Activated CD8-positive, alpha-beta memory T cell treated with anti-CD3 and anti-CD28 coated beads, Interleukin-2, amount 50 U/mL, for 1 hour (primary cell): ENCODE data around the gene SNTA1.
"Not testable (repeated sequence)": the region's sequence is repeated elsewhere in the genome, so short reads cannot be mapped to it uniquely, and the experiment has no call there.

Experiments used
- DNase-seq: peaks from one replicate; pipeline ENCODE4 v3.0.0-alpha.2; 2020; ENCODE audit errors: extremely low read depth

Gene SNTA1

GRCh38 chr20:33431797-33432381 lies 11.7 kb downstream of the SNTA1 start:
- DNase-seq, result no peak

- not testable (repeated sequence) for DNase-seq
Measured at GRCh38 chr20:33423875-33424274, 19.7 kb downstream of the SNTA1 start.

DNA sequence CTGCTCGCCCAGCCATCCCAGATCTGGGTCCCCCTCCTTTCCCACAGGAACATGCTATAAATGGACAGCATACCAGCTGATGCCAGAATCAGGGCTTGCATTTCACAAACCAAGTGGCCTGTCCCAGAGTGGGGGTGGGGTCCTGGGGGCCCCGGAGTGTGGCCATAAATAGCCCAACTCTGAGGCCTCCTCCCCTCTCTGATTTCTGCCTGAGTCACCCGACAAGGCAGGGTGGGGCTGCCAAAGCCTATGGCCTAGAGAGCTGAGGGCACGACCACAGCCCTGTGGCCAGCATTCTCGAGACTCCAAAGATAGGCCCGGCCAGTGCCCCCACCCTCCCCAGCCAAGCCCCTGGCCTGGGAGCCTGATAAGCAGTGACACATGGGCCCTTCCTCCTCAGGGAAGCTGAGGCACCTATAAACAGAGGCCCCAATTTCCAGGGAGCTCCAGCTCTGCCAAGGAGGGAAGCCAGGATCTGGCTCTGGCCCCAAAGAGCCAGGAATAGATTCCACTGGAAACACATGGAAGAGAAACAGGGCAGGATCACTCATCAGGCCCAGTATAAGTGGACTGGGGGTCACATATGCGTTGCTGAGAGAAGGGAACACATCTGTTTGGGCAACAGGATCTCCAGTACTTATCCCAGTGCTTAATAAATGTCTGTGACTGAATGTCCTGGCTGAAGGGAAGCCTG lies 20.3 kb downstream of the SNTA1 start:
- no peak for DNase-seq

GRCh38 chr20:33419140-33419974 lies 24.2 kb downstream of the SNTA1 start:
- no peak for DNase-seq

DNA sequence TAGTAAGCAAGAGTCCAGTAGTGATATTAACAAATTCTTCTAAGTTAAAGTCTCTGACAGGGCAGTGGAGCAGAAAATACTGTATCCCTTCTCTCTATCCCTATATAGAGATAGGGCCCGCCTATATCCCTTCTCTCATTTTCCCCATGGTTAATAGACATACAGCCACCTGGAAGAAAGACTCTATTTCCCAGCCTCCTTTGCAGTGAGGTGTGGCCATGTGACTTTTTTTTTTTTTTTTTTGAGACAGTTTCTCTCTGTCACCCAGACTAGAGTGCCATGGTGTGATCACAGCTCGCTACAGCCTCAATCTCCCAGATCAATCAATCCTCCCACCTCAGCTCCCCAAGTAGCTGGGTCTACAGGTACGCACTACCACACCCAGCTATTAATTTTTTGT lies 25.5 kb downstream of the SNTA1 start:
- DNase-seq, result no peak

- DNase-seq, result no peak
Measured at GRCh38 chr20:33415948-33416347, 27.6 kb downstream of the SNTA1 start.

- no peak for DNase-seq
Measured at GRCh38 chr20:33412484-33412838, 31.1 kb downstream of the SNTA1 start.

DNA sequence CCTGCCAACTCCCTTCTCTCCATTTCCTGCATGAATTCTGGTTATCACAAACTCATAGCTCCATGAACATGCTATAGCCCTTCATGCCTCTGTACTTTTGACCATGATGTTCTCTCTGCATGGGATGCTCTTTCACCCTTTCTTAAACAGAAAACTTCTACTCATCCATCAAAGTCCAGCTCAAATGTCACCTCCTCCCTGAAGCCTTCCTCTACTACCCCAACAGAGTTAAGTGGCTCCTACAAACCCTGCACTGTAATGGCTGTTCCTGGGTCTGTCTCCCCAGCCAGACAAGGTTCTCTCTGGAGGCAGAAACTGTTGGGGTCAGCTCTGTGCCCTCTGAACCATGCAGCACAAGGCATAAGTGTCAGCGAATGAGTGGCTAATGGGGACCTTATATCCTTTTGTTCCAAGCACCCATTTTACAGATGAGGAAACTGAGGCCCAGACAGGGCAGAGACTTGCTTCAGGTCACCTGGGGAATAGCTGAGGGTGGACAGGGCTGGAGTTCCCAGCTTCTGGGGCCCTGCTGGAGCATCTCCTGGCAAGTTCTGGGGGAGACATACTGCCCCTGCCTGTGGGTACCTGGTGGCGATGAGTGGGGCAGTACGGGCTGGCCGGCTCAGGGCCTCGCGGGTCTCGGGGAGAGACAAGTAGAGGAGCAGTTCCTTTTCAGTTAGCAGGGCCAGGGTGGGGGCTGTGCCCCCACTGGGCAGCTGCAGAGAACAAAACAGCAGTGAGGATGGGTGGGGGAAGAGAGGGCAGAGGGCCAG lies 31.7 kb downstream of the SNTA1 start:
- no peak for DNase-seq

DNA sequence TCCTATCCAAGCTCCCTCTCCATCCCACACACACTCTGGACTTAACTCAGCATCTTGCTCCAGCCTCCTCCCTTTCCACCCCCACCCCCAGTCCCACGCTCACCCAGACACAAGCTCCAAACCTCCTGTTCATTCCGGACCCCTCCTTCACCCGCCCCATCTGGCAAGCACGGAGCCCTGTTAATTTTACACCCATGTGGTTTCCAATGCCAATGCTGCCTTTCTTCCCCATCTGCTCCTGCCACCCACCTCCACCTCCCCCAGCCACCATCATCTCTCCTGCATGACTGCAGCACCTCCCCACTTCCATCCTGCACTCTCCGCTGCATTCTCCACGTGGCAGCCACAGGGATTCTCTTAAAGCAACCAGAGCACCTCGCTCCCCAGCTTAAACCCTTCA lies 32.3 kb downstream of the SNTA1 start:
- no peak for DNase-seq

GRCh38 chr20:33410081-33410742 lies 33.4 kb downstream of the SNTA1 start:
- DNase-seq, result no peak

- no peak for DNase-seq
Measured at GRCh38 chr20:33408716-33409654, 34.6 kb downstream of the SNTA1 start.

- DNase-seq, result no peak
Measured at GRCh38 chr20:33408313-33408712, 35.2 kb downstream of the SNTA1 start.

DNA sequence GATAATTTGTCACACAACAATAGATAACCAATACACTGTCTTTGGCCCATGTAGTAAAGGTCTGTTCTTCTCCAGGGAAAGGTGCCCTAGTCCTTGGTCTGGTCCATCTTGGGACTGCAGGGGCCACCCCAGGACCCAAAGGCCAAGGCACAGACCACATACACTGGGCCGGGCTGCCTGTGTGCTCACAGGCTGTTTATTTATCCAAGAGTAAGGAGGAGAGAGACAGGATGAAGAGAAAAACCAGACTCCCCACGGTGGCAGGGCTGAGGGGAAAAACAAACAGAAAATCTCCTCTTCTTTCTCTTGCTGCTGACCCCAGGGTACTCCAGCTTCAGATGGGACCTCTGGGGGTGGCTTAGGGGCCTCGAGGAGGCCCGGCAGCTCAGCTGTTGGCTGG lies 35.8 kb downstream of the SNTA1 start:
- DNase-seq, result no peak

DNA sequence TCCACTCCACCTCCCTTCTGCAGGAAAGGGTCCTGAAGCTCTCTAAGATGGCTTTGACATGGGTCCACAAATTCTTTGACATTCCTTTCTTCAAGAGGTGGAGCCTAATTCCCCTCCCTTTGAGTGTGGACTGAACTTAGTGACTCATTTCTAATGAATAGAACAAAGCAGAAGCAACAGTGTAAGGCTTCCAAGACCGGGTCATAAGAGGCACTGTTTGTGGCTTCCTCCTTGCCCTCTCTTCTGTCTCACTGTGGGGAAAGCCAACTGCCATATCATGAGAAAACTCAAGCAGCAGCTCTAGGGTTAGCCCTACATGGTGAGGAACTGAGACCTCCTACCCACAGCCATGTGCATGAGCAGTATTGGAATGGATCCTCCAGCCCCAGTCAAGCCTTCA lies 36.3 kb downstream of the SNTA1 start:
- no peak for DNase-seq

- DNase-seq, result no peak
Measured at GRCh38 chr20:33404281-33404680, 39.3 kb downstream of the SNTA1 start.

- no peak for DNase-seq
Measured at GRCh38 chr20:33401921-33402369, 41.6 kb downstream of the SNTA1 start.

DNA sequence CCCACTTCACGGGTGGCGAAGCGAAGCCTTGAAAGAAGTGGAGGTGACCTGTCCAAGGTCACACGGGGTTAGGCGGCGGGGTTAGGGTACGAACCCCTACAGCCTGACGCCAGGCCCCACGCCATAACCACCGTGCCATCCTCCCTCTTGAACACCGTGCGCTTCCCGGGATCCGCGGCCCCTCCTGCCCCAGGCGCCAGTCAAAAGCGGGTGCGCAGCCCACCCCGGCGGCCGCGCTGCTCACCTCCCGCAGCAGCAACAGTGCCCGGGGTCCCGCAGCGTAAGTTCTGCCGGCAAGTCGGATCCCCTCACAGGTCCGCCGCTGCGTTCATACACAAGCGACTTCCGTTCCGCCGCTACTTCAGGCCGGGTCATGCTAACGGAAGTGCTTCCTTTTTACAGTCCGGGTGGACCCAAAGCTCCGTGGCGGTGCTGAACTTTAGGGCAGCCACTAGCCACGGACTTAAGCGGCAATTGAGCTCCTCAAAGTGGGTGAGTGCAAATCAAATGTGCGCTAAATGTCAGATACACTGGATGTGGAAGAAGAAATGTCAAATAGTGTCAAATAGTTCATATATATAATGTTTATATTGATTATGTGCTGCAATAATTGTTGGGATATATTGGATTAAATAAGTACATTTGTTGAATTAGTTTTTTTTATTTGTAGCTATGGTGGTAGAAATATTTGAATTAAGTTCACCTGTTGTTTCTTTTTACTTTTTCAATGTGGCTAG lies 42.2 kb downstream of the SNTA1 start, which contains the start of gene CDK5RAP1:
CDK5RAP1 (minus strand) TSS at position 336 of the 737 bp plus-strand sequence. CDS start 4,455 bp downstream, outside the sequence.
- peak; percentile 63 for DNase-seq

GRCh38 chr20:33400812-33401183 lies 42.8 kb downstream of the SNTA1 start:
- DNase-seq, result no peak

GRCh38 chr20:33399924-33400323 lies 43.6 kb downstream of the SNTA1 start:
- no peak for DNase-seq

DNA sequence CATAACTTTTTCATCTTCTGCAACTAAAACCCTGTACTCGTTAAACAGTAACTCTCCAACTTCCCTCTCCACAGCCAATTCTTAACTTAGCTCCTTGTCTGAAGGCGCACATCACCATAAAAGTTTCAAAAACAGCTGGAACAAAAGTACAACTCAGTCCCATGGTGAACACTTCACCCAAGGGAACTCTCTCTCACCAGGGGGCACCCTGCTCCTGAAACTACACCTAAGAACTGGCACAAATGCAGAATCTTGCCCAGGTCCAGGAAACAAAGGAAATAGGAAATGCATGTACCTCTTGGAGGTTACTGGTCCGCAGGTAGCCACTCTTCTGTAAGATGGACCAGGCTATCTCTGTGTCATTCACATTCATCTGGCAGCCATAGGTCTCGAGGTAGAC lies 48.8 kb downstream of the SNTA1 start:
- DNase-seq, result no peak
